Measurements from ENCODE around the gene DAP. TPM values are rescaled to one million over a fixed set of nuclear protein-coding genes. Genes with fewer than 3 reads are reported as not detected.

Gene DAP
- total RNA-seq, 1 experiment from 2014 or later: 95.9 TPM

DNA sequence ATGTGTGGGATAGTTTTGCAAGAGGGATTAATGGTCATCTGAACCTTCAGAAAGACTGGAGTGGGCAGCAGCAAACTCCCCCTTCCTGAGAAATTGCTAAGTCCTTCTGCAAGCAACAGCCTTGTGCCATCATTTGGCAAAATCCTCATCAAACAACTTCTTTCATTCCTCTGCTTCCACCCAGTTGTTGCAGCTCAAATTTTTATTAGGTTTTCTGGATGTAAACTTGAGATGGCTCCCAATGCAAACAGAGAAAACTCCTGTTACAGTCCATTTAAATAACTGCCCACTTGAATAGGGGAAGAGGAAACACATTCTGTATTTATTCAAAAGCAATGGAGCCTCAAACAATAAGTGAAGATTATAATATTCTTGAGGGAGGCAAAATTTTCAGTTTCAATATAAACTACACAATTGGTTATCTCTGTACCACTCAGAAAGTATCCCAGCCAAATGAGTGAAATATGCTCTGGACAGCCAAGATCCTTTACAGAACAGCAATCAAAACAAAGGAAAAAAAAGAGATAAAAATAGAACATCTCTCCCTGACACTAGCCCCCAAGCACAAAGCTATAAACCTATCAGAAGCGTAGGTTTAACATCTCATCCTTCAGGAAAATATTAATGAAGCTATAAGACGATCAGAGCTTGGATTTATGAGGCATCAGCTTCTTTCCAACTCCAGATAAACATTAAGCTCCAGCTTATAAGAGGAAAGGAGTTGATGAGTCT lies 17.3 kb upstream of the DAP start:
- Histone ChIP-seq H3K36me3 (ENCODE audit: insufficient read depth, low read length, poor library complexity, severe bottlenecking) (no peaks in the 10 kb centered on the region), H3K4me1 (ENCODE audit: insufficient read depth, low read length, poor library complexity, severe bottlenecking) (no peaks in the 10 kb centered on the region), H3K27ac (ENCODE audit: low read depth, low read length, poor library complexity, severe bottlenecking) (no peak overlapping the region), H3K4me3 (ENCODE audit: low read depth, low read length, poor library complexity, severe bottlenecking) (no peak overlapping the region), H3K27me3 (replicated peaks; ENCODE audit: insufficient read depth, low read depth, low read length, poor library complexity) (no peaks in the 10 kb centered on the region), H3K9me3 (ENCODE audit: low read depth, low read length, poor library complexity, severe bottlenecking) (no peaks in the 10 kb centered on the region)
- intact Hi-C loops (cut with micrococcal nuclease; ENCODE audit: unreplicated experiment): no loop called here
- POLR2A ChIA-PET (ENCODE audit: low non-redundant PET): no interaction called here
- no peak for DNase-seq (ENCODE audit: low spot score)
- BruUV-seq (replicated peaks): no TSS peak
- TF ChIP-seq EZH2 (IDR thresholded peaks at IDR 0.05; ENCODE audit: borderline replicate concordance, low read depth, low read length, poor library complexity, severe bottlenecking): no peak
- TF ChIP-seq, protein P1, sequence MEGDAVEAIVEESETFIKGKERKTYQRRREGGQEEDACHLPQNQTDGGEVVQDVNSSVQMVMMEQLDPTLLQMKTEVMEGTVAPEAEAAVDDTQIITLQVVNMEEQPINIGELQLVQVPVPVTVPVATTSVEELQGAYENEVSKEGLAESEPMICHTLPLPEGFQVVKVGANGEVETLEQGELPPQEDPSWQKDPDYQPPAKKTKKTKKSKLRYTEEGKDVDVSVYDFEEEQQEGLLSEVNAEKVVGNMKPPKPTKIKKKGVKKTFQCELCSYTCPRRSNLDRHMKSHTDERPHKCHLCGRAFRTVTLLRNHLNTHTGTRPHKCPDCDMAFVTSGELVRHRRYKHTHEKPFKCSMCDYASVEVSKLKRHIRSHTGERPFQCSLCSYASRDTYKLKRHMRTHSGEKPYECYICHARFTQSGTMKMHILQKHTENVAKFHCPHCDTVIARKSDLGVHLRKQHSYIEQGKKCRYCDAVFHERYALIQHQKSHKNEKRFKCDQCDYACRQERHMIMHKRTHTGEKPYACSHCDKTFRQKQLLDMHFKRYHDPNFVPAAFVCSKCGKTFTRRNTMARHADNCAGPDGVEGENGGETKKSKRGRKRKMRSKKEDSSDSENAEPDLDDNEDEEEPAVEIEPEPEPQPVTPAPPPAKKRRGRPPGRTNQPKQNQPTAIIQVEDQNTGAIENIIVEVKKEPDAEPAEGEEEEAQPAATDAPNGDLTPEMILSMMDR (conservative IDR thresholded peaks at IDR 0.05; ENCODE audit: low read depth, low read length): no peak
- CTCF ChIA-PET: no interaction called here

DNA sequence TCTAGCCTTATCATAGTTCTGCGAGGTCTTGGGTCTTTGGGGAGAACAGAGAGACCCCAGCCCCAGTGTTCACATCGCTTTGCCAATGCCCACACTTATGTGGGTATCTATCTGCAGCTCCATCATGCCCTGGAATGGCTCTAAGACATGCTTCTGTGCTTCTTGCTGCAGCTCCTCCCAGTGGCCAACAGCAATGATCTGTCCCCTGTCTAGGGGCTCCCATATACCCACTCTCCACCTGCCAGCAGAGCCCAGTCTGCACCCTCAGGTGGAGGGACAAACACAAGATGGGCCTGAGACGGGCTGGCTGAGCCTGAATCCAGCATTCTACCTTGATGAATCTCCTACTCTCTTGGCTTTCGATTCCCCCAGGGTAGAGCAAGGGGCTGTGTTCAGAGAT lies 14.6 kb upstream of the DAP start:
- ChIA-PET POLR2A (ENCODE audit: low non-redundant PET) (no interaction called here), CTCF (no interaction called here)
- Histone ChIP-seq H3K27me3 (replicated peaks; ENCODE audit: insufficient read depth, low read depth, low read length, poor library complexity) (peaks cover 4% of the 10 kb centered on the region), H3K4me1 (ENCODE audit: insufficient read depth, low read length, poor library complexity, severe bottlenecking) (no peaks in the 10 kb centered on the region), H3K27ac (ENCODE audit: low read depth, low read length, poor library complexity, severe bottlenecking) (no peak overlapping the region), H3K4me3 (ENCODE audit: low read depth, low read length, poor library complexity, severe bottlenecking) (no peak overlapping the region), H3K9me3 (ENCODE audit: low read depth, low read length, poor library complexity, severe bottlenecking) (no peaks in the 10 kb centered on the region), H3K36me3 (ENCODE audit: insufficient read depth, low read length, poor library complexity, severe bottlenecking) (no peaks in the 10 kb centered on the region)
- TF ChIP-seq, protein P1 (conservative IDR thresholded peaks at IDR 0.05; ENCODE audit: low read depth, low read length): peak; percentile 32; the same call in 1 of the 2 replicates
- TF ChIP-seq EZH2 (IDR thresholded peaks at IDR 0.05; ENCODE audit: borderline replicate concordance, low read depth, low read length, poor library complexity, severe bottlenecking): no peak
- no peak for DNase-seq (ENCODE audit: low spot score)
- BruUV-seq (replicated peaks): no TSS peak
- intact Hi-C loops (cut with micrococcal nuclease; ENCODE audit: unreplicated experiment): no loop called here

DNA sequence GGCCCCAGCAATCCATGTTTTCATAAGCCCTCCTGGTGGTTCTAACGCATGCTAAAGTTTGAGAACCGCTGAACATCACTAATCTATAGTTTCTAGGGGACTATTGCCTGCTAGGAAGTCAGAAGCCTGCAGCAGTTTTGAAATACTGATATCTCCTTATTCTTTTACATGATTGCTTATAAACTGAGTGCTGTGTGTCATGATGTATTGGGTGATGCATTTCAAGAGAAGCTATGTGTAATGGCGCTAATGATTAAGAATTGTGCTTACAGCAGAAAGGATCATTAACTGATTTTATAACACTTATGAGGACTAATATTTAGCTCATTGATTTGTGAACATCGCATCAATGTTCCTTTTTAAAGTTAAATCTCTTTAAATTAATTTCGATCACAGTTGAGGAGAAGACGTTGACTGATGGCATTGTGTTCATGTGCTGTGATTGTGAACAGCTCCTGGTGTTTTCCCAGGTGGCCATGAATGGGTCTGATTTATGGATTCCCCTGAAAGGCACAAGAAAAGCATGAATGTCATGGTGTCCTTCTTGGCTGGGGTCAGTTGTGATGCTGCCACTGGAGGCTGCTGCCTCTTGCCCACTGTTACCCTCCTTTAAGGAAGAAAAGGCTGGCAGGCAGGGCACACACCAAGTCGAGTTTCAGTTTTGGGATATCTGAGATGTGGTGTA lies 12.0 kb upstream of the DAP start:
- ChIA-PET POLR2A (ENCODE audit: low non-redundant PET) (no interaction called here), CTCF (no interaction called here)

More for the DNA sequence above, 12.0 kb upstream of the DAP start:
- H3K36me3 ChIP-seq (ENCODE audit: insufficient read depth, low read length, poor library complexity, severe bottlenecking): no peaks in the 10 kb centered on the region
- intact Hi-C loops (cut with micrococcal nuclease; ENCODE audit: unreplicated experiment): no loop called here
- H3K4me1 ChIP-seq (ENCODE audit: insufficient read depth, low read length, poor library complexity, severe bottlenecking): no peaks in the 10 kb centered on the region
- TF ChIP-seq, protein P1 (conservative IDR thresholded peaks at IDR 0.05; ENCODE audit: low read depth, low read length): no peak
- no peak for TF ChIP-seq EZH2 (IDR thresholded peaks at IDR 0.05; ENCODE audit: borderline replicate concordance, low read depth, low read length, poor library complexity, severe bottlenecking)
- no peaks in the 10 kb centered on the region for H3K9me3 ChIP-seq (ENCODE audit: low read depth, low read length, poor library complexity, severe bottlenecking)
- DNase-seq (ENCODE audit: low spot score): no peak
- H3K27me3 ChIP-seq (replicated peaks; ENCODE audit: insufficient read depth, low read depth, low read length, poor library complexity): peaks cover 4% of the 10 kb centered on the region
- H3K27ac ChIP-seq (ENCODE audit: low read depth, low read length, poor library complexity, severe bottlenecking): no peak overlapping the region
- H3K4me3 ChIP-seq (ENCODE audit: low read depth, low read length, poor library complexity, severe bottlenecking): no peak overlapping the region
- BruUV-seq (replicated peaks): no TSS peak

Measured in A673 (cell line).